Activated T-helper 1 cell treated with anti-CD3 and anti-CD28 coated beads, Interleukin-2, amount 50 U/mL, for 16 hours (primary cell): ENCODE data around the gene INSL3.

Experiments
- DNase-seq, 2 donors: peaks; one replicate each; pipeline ENCODE4 v3.0.0-alpha.2; 2020; ENCODE audit warnings: low read depth in 1 of 2, low spot score in 1 of 2

INSL3 gene

GRCh38 chr19:17846146-17846545 is 24.8 kb upstream of the INSL3 start:
- no peak for DNase-seq

GRCh38 chr19:17843908-17844490 is 22.7 kb upstream of the INSL3 start:
- DNase-seq: no peak

- no peak for DNase-seq
Observed at GRCh38 chr19:17843292-17843827, 22.0 kb upstream of the INSL3 start.

GRCh38 chr19:17842663-17843291 is 21.5 kb upstream of the INSL3 start:
- no peak for DNase-seq

- peak in 1 of 2 donors; percentile 39 for DNase-seq
Observed at GRCh38 chr19:17841810-17842662, 20.7 kb upstream of the INSL3 start.

- no peak for DNase-seq
Observed at GRCh38 chr19:17841371-17841809, 20.1 kb upstream of the INSL3 start.

- no peak for DNase-seq
Observed at GRCh38 chr19:17840019-17840418, 18.7 kb upstream of the INSL3 start.

- DNase-seq: no peak
Observed at GRCh38 chr19:17837972-17838371, 16.7 kb upstream of the INSL3 start.

GRCh38 chr19:17836530-17836929 is 15.2 kb upstream of the INSL3 start:
- no peak for DNase-seq

GRCh38 chr19:17835182-17836006 is 14.1 kb upstream of the INSL3 start:
- no peak for DNase-seq

- DNase-seq: no peak
Observed at GRCh38 chr19:17834350-17835181, 13.2 kb upstream of the INSL3 start.

- no peak for DNase-seq
Observed at GRCh38 chr19:17832443-17833208, 11.3 kb upstream of the INSL3 start.

- DNase-seq: no peak
Observed at GRCh38 chr19:17831419-17831888, 10.1 kb upstream of the INSL3 start.

- DNase-seq: peak in 1 of 2 donors; percentile 25
Observed at GRCh38 chr19:17830567-17831418, 9.5 kb upstream of the INSL3 start.

- no peak for DNase-seq
Observed at GRCh38 chr19:17829855-17830566, 8.7 kb upstream of the INSL3 start.

GRCh38 chr19:17826508-17827056 is 5.3 kb upstream of the INSL3 start:
- no peak for DNase-seq

- no peak for DNase-seq
Observed at GRCh38 chr19:17824339-17824738, 3.0 kb upstream of the INSL3 start.
